Mesendoderm (in vitro differentiated cells): ENCODE data around the gene HOXB9. TPM values are rescaled to one million over a fixed set of nuclear protein-coding genes. Genes with fewer than 3 reads are reported as not detected.

Experiments
- DNase-seq: peaks from one replicate; pipeline ENCODE4 v3.0.0; 2013
- H2AK5ac ChIP-seq: 2 replicates; pipeline ENCODE4 v1.6.1; 2013; ENCODE audit warnings: low read length, inconsistent platforms
- H2BK120ac ChIP-seq: 2 replicates; pipeline ENCODE4 v1.6.1; 2013; ENCODE audit warnings: low read depth, mild to moderate bottlenecking, low read length, moderate library complexity, mixed read lengths
- H2BK15ac ChIP-seq: replicated peaks from 2 replicates; pipeline ENCODE4 v1.6.1; 2013; ENCODE audit warnings: low read depth, mild to moderate bottlenecking, moderate library complexity
- H2BK5ac ChIP-seq: 2 replicates; pipeline ENCODE4 v1.6.1; 2013; ENCODE audit warnings: low read length, inconsistent platforms
- H3K18ac ChIP-seq: 2 replicates; pipeline ENCODE4 v1.6.1; 2013; ENCODE audit warnings: mild to moderate bottlenecking, low read length, mixed read lengths
- H3K23ac ChIP-seq: one replicate; pipeline ENCODE4 v1.6.1; 2013; ENCODE audit warnings: low read length
- H3K27ac ChIP-seq: 2 replicates; pipeline ENCODE4 v1.5.1; 2013; ENCODE audit warnings: low read depth, mild to moderate bottlenecking, inconsistent platforms, low read length, moderate library complexity
- H3K27me3 ChIP-seq: 2 replicates; pipeline ENCODE4 v1.6.1; 2013; ENCODE audit warnings: low read length, control low read depth, mild to moderate bottlenecking, inconsistent platforms; ENCODE audit not compliant: insufficient read depth, poor library complexity
- H3K36me3 ChIP-seq: 2 replicates; pipeline ENCODE4 v1.6.1; 2013; ENCODE audit warnings: low read length, inconsistent platforms; ENCODE audit not compliant: control insufficient read depth, insufficient read depth
- H3K4ac ChIP-seq: one replicate; pipeline ENCODE4 v1.6.1; 2013; ENCODE audit warnings: low read depth, mild to moderate bottlenecking, low read length, moderate library complexity
- H3K4me1 ChIP-seq: 2 replicates; pipeline ENCODE4 v1.6.1; 2013; ENCODE audit warnings: low read depth, low read length, inconsistent platforms; ENCODE audit not compliant: control insufficient read depth
- H3K4me2 ChIP-seq: 2 replicates; pipeline ENCODE4 v1.6.1; 2013; ENCODE audit warnings: low read length
- H3K4me3 ChIP-seq: 2 replicates; pipeline ENCODE4 v1.5.1; 2013; ENCODE audit warnings: mild to moderate bottlenecking, low read length
- H3K56ac ChIP-seq: one replicate; pipeline ENCODE4 v1.6.1; 2013; ENCODE audit warnings: low read length
- H3K79me1 ChIP-seq: 2 replicates; pipeline ENCODE4 v1.6.1; 2013; ENCODE audit warnings: low read length, inconsistent platforms
- H3K79me2 ChIP-seq: 2 replicates; pipeline ENCODE4 v1.6.1; 2013; ENCODE audit warnings: mild to moderate bottlenecking, low read length; ENCODE audit not compliant: control insufficient read depth, insufficient read depth
- H3K9ac ChIP-seq: 2 replicates; pipeline ENCODE4 v1.6.1; 2013; ENCODE audit warnings: low read length, inconsistent platforms
- H4K5ac ChIP-seq: one replicate; pipeline ENCODE4 v1.6.1; 2013; ENCODE audit warnings: low read length
- H4K8ac ChIP-seq: one replicate; pipeline ENCODE4 v1.6.1; 2013; ENCODE audit warnings: low read depth, mild to moderate bottlenecking, control low read depth, low read length, moderate library complexity
- WGBS: extraction: QIAGEN DNeasy Blood & Tissue Kit; methylation state at CpG from one replicate; pipeline ENCODE4 v1.1.7; 2013; ENCODE audit warnings: low lambda C conversion rate, missing lambda C conversion rate; ENCODE audit not compliant: insufficient coverage; ENCODE audit errors: extremely low coverage; 5-methylcytosine and 5-hydroxymethylcytosine counted together
- polyA plus RNA-seq, 2 experiments: library from polyadenylated mRNA; stranded (reverse); fragments of 200-250 nt; gene quantifications; one replicate each; pipeline ENCODE4 v1.2.3, GENCODE V29; 2013

HOXB9 gene
- polyA plus RNA-seq (2013, experiment 1 of 2) = 0.17 TPM
- polyA plus RNA-seq (2013, experiment 2 of 2) = 0.10 TPM

- H3K23ac ChIP-seq = peak within 1 kb of the TSS; percentile 49
- H3K18ac ChIP-seq = peak within 1 kb of the TSS; percentile 81
- no peak within 1 kb of the TSS for H2BK5ac ChIP-seq
- no peaks in the 10 kb centered on the region for H3K36me3 ChIP-seq
- no CpG with 5 or more reads among the region's 50 CpGs for WGBS
- peaks cover 82% of the 10 kb centered on the region for H3K27me3 ChIP-seq
- no peak within 1 kb of the TSS for H4K8ac ChIP-seq
- H3K27ac ChIP-seq = no peak within 1 kb of the TSS
- H3K9ac ChIP-seq = peak within 1 kb of the TSS; percentile 51
- peak within 1 kb of the TSS; percentile 83 for H3K4me2 ChIP-seq
- no peaks in the 10 kb centered on the region for H3K79me2 ChIP-seq
- peak within 1 kb of the TSS; percentile 39 for H2BK15ac ChIP-seq
- no peaks in the 10 kb centered on the region for H3K79me1 ChIP-seq
- H3K56ac ChIP-seq = peak within 1 kb of the TSS; percentile 74
- peak within 1 kb of the TSS; percentile 31 for H2BK120ac ChIP-seq
- H3K4me3 ChIP-seq = peak within 1 kb of the TSS; percentile 10
- no peak for DNase-seq
- no peak within 1 kb of the TSS for H4K5ac ChIP-seq
- H2AK5ac ChIP-seq = no peak within 1 kb of the TSS
- no peaks in the 10 kb centered on the region for H3K4me1 ChIP-seq
- H3K4ac ChIP-seq = no peak within 1 kb of the TSS
Observed at GRCh38 chr17:48626245-48627117, at the start of gene HOXB9. Gene HOXB9, minus strand, starts transcription at chr17:48626358. Its CDS starts 89 bp downstream, at chr17:48626269.

- Histone ChIP-seq H4K8ac (no peak overlapping the region), H3K23ac (no peak overlapping the region), H2AK5ac (no peak overlapping the region), H3K27ac (no peak overlapping the region), H3K56ac (no peak overlapping the region), H3K36me3 (no peaks in the 10 kb centered on the region), H3K4me2 (no peak overlapping the region), H2BK15ac (no peak overlapping the region), H3K4ac (no peak overlapping the region), H3K79me2 (no peaks in the 10 kb centered on the region), H3K18ac (no peak overlapping the region), H3K9ac (no peak overlapping the region), H3K79me1 (no peaks in the 10 kb centered on the region), H2BK120ac (no peak overlapping the region), H2BK5ac (no peak overlapping the region), H3K4me3 (no peak overlapping the region), H4K5ac (no peak overlapping the region), H3K4me1 (no peaks in the 10 kb centered on the region), H3K27me3 (no peaks in the 10 kb centered on the region)
- no CpG with 5 or more reads among the region's 2 CpGs for WGBS
- peak; percentile 79 for DNase-seq
Observed at GRCh38 chr17:48672340-48672739, 46.2 kb upstream of the HOXB9 start.

- Histone ChIP-seq H2BK5ac (no peak overlapping the region), H3K4ac (no peak overlapping the region), H2BK120ac (no peak overlapping the region), H4K5ac (no peak overlapping the region), H3K56ac (peak overlapping the region; percentile 4), H3K18ac (peak overlapping the region; percentile 87), H3K9ac (peak overlapping the region; percentile 35), H3K27ac (no peak overlapping the region), H3K79me1 (no peaks in the 10 kb centered on the region), H2BK15ac (no peak overlapping the region), H3K27me3 (no peaks in the 10 kb centered on the region), H3K23ac (no peak overlapping the region), H2AK5ac (no peak overlapping the region), H3K4me2 (peak overlapping the region; percentile 58), H3K36me3 (no peaks in the 10 kb centered on the region), H3K4me1 (no peaks in the 10 kb centered on the region), H4K8ac (no peak overlapping the region), H3K4me3 (no peak overlapping the region), H3K79me2 (no peaks in the 10 kb centered on the region)
- DNase-seq = peak; percentile 74
- no CpG with 5 or more reads among the region's 15 CpGs for WGBS
Observed at GRCh38 chr17:48671697-48672171, 45.6 kb upstream of the HOXB9 start.

GRCh38 chr17:48663134-48663924 lies 37.2 kb upstream of the HOXB9 start:
- no peak overlapping the region for H4K5ac ChIP-seq
- WGBS = no CpG with 5 or more reads among the region's 8 CpGs
- no peak overlapping the region for H3K4me3 ChIP-seq
- H3K9ac ChIP-seq = no peak overlapping the region
- H3K27ac ChIP-seq = no peak overlapping the region
- no peaks in the 10 kb centered on the region for H3K36me3 ChIP-seq
- H3K18ac ChIP-seq = no peak overlapping the region
- peak; percentile 33 for DNase-seq
- H3K79me2 ChIP-seq = no peaks in the 10 kb centered on the region
- H3K79me1 ChIP-seq = no peaks in the 10 kb centered on the region
- H2BK15ac ChIP-seq = no peak overlapping the region
- H2BK5ac ChIP-seq = no peak overlapping the region
- no peak overlapping the region for H3K4me2 ChIP-seq
- no peak overlapping the region for H3K4ac ChIP-seq
- H3K56ac ChIP-seq = no peak overlapping the region
- H3K23ac ChIP-seq = no peak overlapping the region
- no peaks in the 10 kb centered on the region for H3K27me3 ChIP-seq
- no peak overlapping the region for H4K8ac ChIP-seq
- H2BK120ac ChIP-seq = no peak overlapping the region
- no peak overlapping the region for H2AK5ac ChIP-seq
- no peaks in the 10 kb centered on the region for H3K4me1 ChIP-seq

- H3K27me3 ChIP-seq = no peaks in the 10 kb centered on the region
- H3K18ac ChIP-seq = no peak overlapping the region
- no peak overlapping the region for H3K4me2 ChIP-seq
- H3K23ac ChIP-seq = no peak overlapping the region
- H3K79me1 ChIP-seq = no peaks in the 10 kb centered on the region
- H3K4ac ChIP-seq = no peak overlapping the region
- H2BK120ac ChIP-seq = no peak overlapping the region
- no peak overlapping the region for H3K9ac ChIP-seq
- H3K4me3 ChIP-seq = no peak overlapping the region
- no peak overlapping the region for H4K8ac ChIP-seq
- H3K36me3 ChIP-seq = no peaks in the 10 kb centered on the region
- DNase-seq = no peak
- no peak overlapping the region for H2BK15ac ChIP-seq
- H2AK5ac ChIP-seq = no peak overlapping the region
- no peak overlapping the region for H4K5ac ChIP-seq
- no peak overlapping the region for H3K56ac ChIP-seq
- H2BK5ac ChIP-seq = no peak overlapping the region
- no peak overlapping the region for H3K27ac ChIP-seq
- no peaks in the 10 kb centered on the region for H3K4me1 ChIP-seq
- H3K79me2 ChIP-seq = no peaks in the 10 kb centered on the region
Observed at GRCh38 chr17:48655913-48656312, 29.8 kb upstream of the HOXB9 start.
